ENCODE results near the gene IST1.
"Not testable (repeated sequence)": the region's sequence is repeated elsewhere in the genome, so short reads cannot be mapped to it uniquely, and the experiment has no call there.

IST1 gene

GRCh38 chr16:71865173-71865863 is 30.0 kb upstream of the IST1 start:
- H3K27me3 Mint-ChIP-seq = no peaks in the 10 kb centered on the region
- no peaks in the 10 kb centered on the region for H3K9me3 Mint-ChIP-seq
- peaks cover 32% of the 10 kb centered on the region for H3K36me3 Mint-ChIP-seq
- CTCF ChIA-PET = interaction anchor here (0.6 to 2.0 kb wide), 3 partner anchors 17 to 165 kb away, joined by 3 to 4 read pairs (median 3); no protein-coding TSS in a partner anchor
- peaks cover 2% of the 10 kb centered on the region for H3K4me1 Mint-ChIP-seq
- H3K27ac Mint-ChIP-seq = no peak overlapping the region
- no peak for DNase-seq
- no peak overlapping the region for H3K4me3 Mint-ChIP-seq

GRCh38 chr16:71867175-71867574 is 28.2 kb upstream of the IST1 start:
- Mint-ChIP-seq H3K36me3 (peaks cover 26% of the 10 kb centered on the region), H3K4me1 (peaks cover 13% of the 10 kb centered on the region)
- H3K4me3 Mint-ChIP-seq, H3K27me3 Mint-ChIP-seq, CTCF ChIA-PET, DNase-seq, H3K9me3 Mint-ChIP-seq, H3K27ac Mint-ChIP-seq: not testable (repeated sequence)

- Mint-ChIP-seq H3K27me3 (no peaks in the 10 kb centered on the region), H3K27ac (no peak overlapping the region), H3K4me3 (no peak overlapping the region), H3K4me1 (peaks cover 21% of the 10 kb centered on the region), H3K36me3 (peaks cover 26% of the 10 kb centered on the region), H3K9me3 (no peaks in the 10 kb centered on the region)
- no peak for DNase-seq
- CTCF ChIA-PET = no interaction called here
These were observed 27.4 kb upstream of the IST1 start for GRCh38 chr16:71867939-71868338.

- no peak overlapping the region for H3K27ac Mint-ChIP-seq
- H3K9me3 Mint-ChIP-seq = no peaks in the 10 kb centered on the region
- no peak overlapping the region for H3K4me3 Mint-ChIP-seq
- DNase-seq = no peak
- H3K36me3 Mint-ChIP-seq = peaks cover 22% of the 10 kb centered on the region
- H3K4me1 Mint-ChIP-seq = peaks cover 26% of the 10 kb centered on the region
- CTCF ChIA-PET = interaction anchor here (0.7 to 1.7 kb wide), 3 partner anchors 11 to 93 kb away, joined by 3 to 5 read pairs (median 4); no protein-coding TSS in a partner anchor
- H3K27me3 Mint-ChIP-seq = no peaks in the 10 kb centered on the region
These were observed 26.2 kb upstream of the IST1 start for GRCh38 chr16:71869089-71869488.

- Mint-ChIP-seq H3K27ac (no peak overlapping the region), H3K36me3 (peaks cover 11% of the 10 kb centered on the region), H3K4me3 (no peak overlapping the region), H3K27me3 (no peaks in the 10 kb centered on the region), H3K9me3 (no peaks in the 10 kb centered on the region), H3K4me1 (peaks cover 32% of the 10 kb centered on the region)
- CTCF ChIA-PET = interaction anchor here (0.8 to 6.4 kb wide), 3 partner anchors 11 to 75 kb away, joined by 3 to 61 read pairs (median 5); partner anchors contain the start of gene ZNF821
- no peak for DNase-seq
These were observed 24.5 kb upstream of the IST1 start for GRCh38 chr16:71870818-71871217.

- no peaks in the 10 kb centered on the region for H3K9me3 Mint-ChIP-seq
- no peak for DNase-seq
- H3K27ac Mint-ChIP-seq = peak overlapping the region; percentile 94
- H3K36me3 Mint-ChIP-seq = peaks cover 17% of the 10 kb centered on the region
- peaks cover 32% of the 10 kb centered on the region for H3K4me1 Mint-ChIP-seq
- H3K27me3 Mint-ChIP-seq = no peaks in the 10 kb centered on the region
- CTCF ChIA-PET = interaction anchor here (6.4 kb wide), 1 partner anchor 9 kb away, joined by 61 read pairs; the partner anchor contains the start of gene ZNF821
- H3K4me3 Mint-ChIP-seq = peak overlapping the region; percentile 63
These were observed 22.1 kb upstream of the IST1 start for GRCh38 chr16:71873199-71873598.

GRCh38 chr16:71878911-71879310 is 16.4 kb upstream of the IST1 start:
- Mint-ChIP-seq H3K4me1 (peaks cover 51% of the 10 kb centered on the region), H3K27ac (no peak overlapping the region), H3K27me3 (peaks cover 8% of the 10 kb centered on the region), H3K36me3 (peaks cover 27% of the 10 kb centered on the region), H3K9me3 (no peaks in the 10 kb centered on the region), H3K4me3 (no peak overlapping the region)
- CTCF ChIA-PET = interaction anchor here (6.2 kb wide), 1 partner anchor 6 kb away, joined by 61 read pairs; no protein-coding TSS in a partner anchor
- no peak for DNase-seq

- H3K36me3 Mint-ChIP-seq = peaks cover 29% of the 10 kb centered on the region
- peaks cover 18% of the 10 kb centered on the region for H3K27me3 Mint-ChIP-seq
- no peak for DNase-seq
- no peak overlapping the region for H3K27ac Mint-ChIP-seq
- CTCF ChIA-PET = interaction anchor here (6.2 kb wide), 1 partner anchor 8 kb away, joined by 61 read pairs; no protein-coding TSS in a partner anchor
- H3K4me1 Mint-ChIP-seq = peaks cover 51% of the 10 kb centered on the region
- H3K4me3 Mint-ChIP-seq = no peak overlapping the region
- no peaks in the 10 kb centered on the region for H3K9me3 Mint-ChIP-seq
These were observed 15.2 kb upstream of the IST1 start for GRCh38 chr16:71880176-71880575.

- H3K4me3 Mint-ChIP-seq = peak overlapping the region; percentile 79
- no peaks in the 10 kb centered on the region for H3K9me3 Mint-ChIP-seq
- H3K27me3 Mint-ChIP-seq = peaks cover 20% of the 10 kb centered on the region
- peak overlapping the region; percentile 86 for H3K27ac Mint-ChIP-seq
- DNase-seq = peak; percentile 87
- peaks cover 22% of the 10 kb centered on the region for H3K36me3 Mint-ChIP-seq
- H3K4me1 Mint-ChIP-seq = peaks cover 55% of the 10 kb centered on the region
- CTCF ChIA-PET = interaction anchor here (0.5 to 6.2 kb wide), 29 partner anchors 9 to 271 kb away, joined by 3 to 61 read pairs (median 4); partner anchors contain the start of genes AP1G1 and IST1
These were observed 12.7 kb upstream of the IST1 start for GRCh38 chr16:71882505-71883167.

GRCh38 chr16:71883168-71883848 is 12.0 kb upstream of the IST1 start:
- peak overlapping the region; percentile 79 for H3K4me3 Mint-ChIP-seq
- H3K4me1 Mint-ChIP-seq = peaks cover 55% of the 10 kb centered on the region
- H3K9me3 Mint-ChIP-seq = no peaks in the 10 kb centered on the region
- peaks cover 23% of the 10 kb centered on the region for H3K27me3 Mint-ChIP-seq
- DNase-seq = peak; percentile 59
- CTCF ChIA-PET = interaction anchor here (0.5 to 6.2 kb wide), 22 partner anchors 9 to 318 kb away, joined by 3 to 61 read pairs (median 4); partner anchors contain the start of gene IST1
- peaks cover 20% of the 10 kb centered on the region for H3K36me3 Mint-ChIP-seq
- H3K27ac Mint-ChIP-seq = peak overlapping the region; percentile 86

GRCh38 chr16:71883849-71884638 is 11.3 kb upstream of the IST1 start, which contains the start of gene ZNF821:
Gene ZNF821, minus strand, starts transcription at chr16:71884182. Its CDS starts 4,236 bp downstream, at chr16:71879946.
- Mint-ChIP-seq H3K27ac (peak within 1 kb of the TSS; percentile 91), H3K4me1 (peaks cover 53% of the 10 kb centered on the region), H3K9me3 (no peaks in the 10 kb centered on the region), H3K27me3 (peaks cover 23% of the 10 kb centered on the region), H3K36me3 (peaks cover 17% of the 10 kb centered on the region), H3K4me3 (peak within 1 kb of the TSS; percentile 93)
- peak; percentile 79 for DNase-seq
- CTCF ChIA-PET = interaction anchor here (0.7 to 6.2 kb wide), 11 partner anchors 8 to 319 kb away, joined by 3 to 61 read pairs (median 4); partner anchors contain the start of gene IST1

GRCh38 chr16:71885261-71885650 is 10.1 kb upstream of the IST1 start:
- Mint-ChIP-seq H3K9me3 (no peaks in the 10 kb centered on the region), H3K4me1 (peaks cover 41% of the 10 kb centered on the region), H3K4me3 (peak overlapping the region; percentile 93), H3K36me3 (peaks cover 5% of the 10 kb centered on the region), H3K27ac (peak overlapping the region; percentile 6), H3K27me3 (peaks cover 26% of the 10 kb centered on the region)
- no peak for DNase-seq
- CTCF ChIA-PET = no interaction called here

- Mint-ChIP-seq H3K9me3 (no peaks in the 10 kb centered on the region), H3K27ac (no peak overlapping the region), H3K4me1 (peaks cover 21% of the 10 kb centered on the region), H3K4me3 (no peak overlapping the region), H3K36me3 (peaks cover 4% of the 10 kb centered on the region), H3K27me3 (peaks cover 22% of the 10 kb centered on the region)
- DNase-seq = no peak
- CTCF ChIA-PET = no interaction called here
These were observed 6.2 kb upstream of the IST1 start for GRCh38 chr16:71889147-71889546.
